ENCODE measurements around the gene OBSCN.

The OBSCN gene

GRCh38 chr1:228391411-228392020, 183.7 kb downstream of the OBSCN start:
- no peak for DNase-seq

DNA sequence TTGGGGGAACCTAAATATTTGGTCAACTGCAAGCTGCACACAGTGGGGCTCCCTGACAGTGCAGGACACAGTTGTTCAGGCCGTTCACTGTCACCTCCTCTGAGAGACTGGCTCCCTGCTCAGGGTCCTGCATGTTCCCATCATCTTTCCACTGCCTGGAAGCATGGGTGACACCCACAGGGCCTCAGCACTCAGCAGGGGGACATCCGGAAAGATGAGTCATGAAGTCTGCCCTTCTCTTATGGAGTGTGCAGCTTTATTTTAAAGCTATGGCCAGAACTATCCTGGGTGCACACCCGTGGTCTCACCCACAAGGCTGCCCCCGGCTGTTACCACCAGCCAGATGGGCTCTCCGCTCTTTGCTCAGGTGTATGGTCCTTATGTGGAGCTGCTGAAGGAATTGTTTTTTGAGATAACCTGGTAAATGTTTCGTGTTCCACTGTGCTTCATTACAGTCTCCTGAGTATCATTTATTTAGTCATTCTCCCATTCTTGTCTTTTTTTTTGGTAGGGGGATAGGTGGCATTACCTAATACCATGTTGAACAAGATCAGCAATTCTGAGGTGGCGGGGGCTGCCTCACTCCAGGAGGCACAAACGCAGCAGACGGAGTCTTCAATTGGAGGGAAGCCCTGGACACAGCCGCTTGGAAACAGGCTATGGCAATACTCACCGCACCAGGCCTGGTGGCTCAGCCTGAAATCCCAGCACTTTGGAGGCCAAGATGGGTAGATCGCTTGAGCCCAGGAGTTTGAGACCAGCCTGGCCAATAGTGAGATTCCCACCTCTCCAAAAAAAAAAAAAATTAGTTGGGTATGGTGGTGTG, 184.5 kb downstream of the OBSCN start:
- DNase-seq: no peak

DNA sequence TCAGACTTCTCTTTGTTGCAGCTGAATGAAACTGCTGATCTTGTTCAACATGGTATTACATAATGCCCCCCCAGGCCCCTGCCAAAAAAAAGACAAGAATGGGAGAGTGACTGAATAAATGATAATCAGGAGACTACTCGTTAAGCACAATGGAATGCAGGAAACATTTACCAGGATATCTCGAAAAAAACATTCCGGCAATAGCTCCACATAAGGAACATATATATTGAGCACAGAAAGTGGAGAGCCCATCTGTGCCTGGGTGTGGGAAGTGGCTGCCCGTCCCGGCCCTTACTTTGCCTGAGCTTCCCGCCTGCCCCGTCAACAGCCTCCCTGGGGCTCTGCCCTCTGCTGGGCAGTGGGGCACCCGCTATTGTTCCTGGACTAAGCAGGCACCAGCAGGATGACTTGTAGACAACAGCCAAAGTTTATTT, 185.4 kb downstream of the OBSCN start:
- no peak for DNase-seq

DNA sequence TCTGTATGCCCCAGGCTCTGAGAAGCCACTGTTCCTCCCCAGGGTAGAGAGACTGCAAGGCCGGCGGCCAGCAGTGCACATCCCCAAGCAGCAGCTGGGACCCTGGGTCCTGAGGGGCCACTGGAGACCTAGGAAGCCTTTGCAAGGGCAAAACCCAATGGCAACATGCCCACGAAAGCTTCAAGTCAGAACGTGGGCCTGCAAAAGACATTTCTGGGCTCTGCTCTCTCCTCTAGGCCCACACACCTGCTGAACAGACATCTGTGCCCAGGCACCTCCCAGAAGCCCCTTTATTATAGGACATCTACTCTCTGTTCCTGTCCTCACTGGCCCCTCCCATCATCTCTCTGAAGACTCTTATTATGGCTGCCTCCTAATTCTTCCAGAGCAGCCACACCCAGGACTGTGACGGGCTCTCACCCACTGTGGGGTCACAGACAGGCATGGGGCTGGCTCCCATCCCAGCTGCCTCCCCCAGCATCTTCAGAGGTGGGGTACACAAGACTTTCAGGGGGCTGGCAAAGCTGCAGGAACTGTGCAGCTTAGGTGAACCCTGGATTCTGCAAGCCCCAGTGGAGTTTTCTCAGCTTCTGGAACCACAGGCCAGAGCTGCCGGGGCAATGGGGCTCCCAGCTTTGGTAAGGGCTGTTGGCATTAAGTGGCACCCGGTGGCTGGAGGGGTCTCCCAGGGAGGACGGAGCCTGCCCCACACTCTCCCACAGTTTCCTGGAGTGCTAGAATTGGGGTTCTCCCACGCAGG, 186.1 kb downstream of the OBSCN start:
- no peak for DNase-seq

- DNase-seq: no peak
These were observed 186.9 kb downstream of the OBSCN start for GRCh38 chr1:228394571-228395394.

DNA sequence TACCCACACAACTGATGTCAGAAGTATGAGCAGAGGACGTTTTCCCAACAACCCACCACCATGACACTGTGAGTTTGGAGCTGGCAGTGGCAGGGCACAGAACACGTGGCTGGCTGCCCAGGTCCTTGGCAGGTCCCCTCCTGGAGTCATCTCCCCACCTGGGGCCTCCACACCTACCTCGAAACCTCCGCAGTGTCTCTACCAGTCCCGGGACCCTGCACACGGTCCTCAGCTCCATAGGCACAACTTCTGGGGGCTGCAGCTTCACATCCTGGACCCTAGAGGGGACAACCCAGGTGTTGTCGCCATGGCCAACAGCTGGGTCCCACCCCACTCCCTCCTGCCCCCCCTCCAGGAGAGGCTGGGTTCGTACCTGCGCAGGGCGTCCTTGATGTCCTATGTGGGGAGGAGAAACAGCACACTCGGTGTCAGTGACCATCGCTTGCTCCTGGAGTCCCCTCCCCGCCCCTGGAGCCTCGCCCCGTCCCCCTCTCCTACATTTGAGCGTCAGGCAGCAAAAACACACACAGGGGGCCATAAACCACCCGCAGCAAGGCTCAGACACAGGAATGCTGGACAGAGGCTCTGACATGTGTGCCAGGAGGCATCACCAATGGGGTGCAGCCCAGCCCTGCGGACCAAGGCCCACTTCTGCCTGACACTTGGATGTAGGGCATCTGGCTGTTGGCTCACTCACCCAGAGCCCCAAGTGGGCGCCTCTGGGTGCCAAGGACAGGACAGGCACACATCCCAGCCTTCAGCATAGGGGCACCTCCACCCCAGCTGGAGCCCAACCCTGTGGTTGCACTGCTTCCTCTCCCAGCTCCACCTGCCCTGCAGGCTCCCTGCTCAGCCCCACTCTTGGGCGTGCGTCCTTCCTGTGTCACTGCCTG, 189.2 kb downstream of the OBSCN start:
- DNase-seq: no peak

- no peak for DNase-seq
These were observed 190.1 kb downstream of the OBSCN start for GRCh38 chr1:228397966-228398365.

GRCh38 chr1:228398741-228399461, 191.1 kb downstream of the OBSCN start:
- no peak for DNase-seq

DNA sequence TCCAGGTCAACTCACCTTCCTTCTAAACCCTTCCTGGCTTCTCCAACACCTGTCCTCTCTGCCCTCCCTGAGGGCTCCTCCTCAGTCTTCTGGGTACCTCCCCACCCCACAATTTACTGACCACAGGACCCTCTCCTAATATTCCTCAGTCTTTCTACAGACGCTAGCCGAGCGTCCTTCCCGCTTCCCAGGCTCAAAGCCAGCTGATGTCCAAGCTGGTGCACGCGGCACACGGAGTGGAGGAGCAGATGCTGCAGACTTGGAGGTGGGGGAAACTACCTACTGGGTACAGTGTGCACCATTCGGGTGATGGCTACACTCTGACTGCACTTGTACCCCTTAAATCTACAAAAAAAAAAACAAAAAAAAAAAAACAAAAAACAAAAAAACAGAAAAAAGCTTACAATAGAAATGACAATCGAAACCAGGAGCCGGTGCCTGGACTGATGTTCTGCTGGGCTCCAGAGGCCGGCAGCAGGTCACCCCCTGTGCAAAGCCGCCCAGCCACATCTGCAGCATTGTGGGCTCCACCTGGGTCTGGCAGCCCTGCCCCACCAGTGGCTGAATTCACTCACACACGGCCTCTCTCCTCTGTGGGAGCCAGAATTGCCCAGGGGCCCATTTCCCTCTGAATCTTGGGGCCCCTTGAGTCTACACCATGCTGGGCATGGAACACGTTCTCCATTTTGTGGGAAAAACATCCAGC, 191.8 kb downstream of the OBSCN start:
- no peak for DNase-seq

GRCh38 chr1:228400237-228400651, 192.4 kb downstream of the OBSCN start:
- no peak for DNase-seq

DNA sequence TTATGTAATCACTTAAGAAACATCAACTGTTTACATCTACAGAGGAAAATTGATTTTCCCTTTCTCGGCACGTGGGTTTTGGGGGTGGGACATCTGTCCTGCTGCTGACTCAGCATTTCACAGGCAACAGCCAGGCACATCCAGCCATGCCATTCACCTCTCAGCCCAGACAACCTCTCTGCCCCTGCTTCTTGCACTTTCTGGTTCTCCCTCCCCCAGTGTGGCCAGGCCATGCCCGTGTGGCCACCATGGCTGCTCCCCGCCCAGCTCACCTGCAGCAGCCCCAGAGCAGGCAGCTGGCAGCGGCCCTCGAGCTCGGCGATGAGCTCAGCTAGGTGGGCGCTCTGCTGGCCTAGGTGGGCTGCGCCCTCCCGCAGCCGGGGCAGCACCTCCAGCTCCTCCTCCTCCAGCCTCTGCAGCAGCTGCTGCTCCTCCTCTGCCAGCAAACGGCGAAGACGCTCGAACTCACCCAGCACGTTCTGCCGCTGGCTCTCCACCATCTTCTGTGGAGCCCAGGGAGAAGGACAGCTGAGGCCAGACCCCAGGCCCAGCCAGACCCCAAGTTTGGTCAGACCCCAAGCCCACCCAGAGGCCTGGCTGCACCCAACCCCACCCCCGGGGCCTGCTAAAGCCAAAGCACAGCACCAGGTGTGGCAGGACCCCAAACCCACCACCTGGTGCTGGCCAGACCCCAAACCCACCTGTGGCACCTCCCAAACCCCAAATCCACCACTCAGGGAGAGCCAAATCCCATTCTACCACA, 193.0 kb downstream of the OBSCN start:
- DNase-seq: no peak

GRCh38 chr1:228401782-228402640, 194.2 kb downstream of the OBSCN start:
- DNase-seq: no peak

- no peak for DNase-seq
These were observed 194.8 kb downstream of the OBSCN start for GRCh38 chr1:228402641-228403025.

DNA sequence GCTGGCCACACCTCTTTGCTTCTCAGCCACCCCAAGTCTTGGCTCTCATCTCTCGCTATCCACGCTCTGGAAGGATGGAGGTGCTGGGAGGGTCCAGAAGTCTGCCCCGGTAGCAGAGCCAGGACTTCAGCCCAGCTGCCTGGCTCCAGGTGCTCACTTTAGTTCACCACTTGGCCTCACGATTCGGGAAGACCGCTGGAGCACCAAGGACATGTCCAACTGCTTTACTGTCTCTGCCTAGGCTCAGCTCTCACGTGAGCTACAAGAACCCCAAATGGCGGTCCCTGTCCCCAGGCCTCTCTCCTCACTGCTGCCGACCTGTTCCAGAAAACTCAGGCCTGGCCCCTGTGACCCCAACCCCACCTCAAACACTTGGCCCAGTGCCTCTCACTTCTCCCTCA, 195.4 kb downstream of the OBSCN start:
- DNase-seq: no peak

DNA sequence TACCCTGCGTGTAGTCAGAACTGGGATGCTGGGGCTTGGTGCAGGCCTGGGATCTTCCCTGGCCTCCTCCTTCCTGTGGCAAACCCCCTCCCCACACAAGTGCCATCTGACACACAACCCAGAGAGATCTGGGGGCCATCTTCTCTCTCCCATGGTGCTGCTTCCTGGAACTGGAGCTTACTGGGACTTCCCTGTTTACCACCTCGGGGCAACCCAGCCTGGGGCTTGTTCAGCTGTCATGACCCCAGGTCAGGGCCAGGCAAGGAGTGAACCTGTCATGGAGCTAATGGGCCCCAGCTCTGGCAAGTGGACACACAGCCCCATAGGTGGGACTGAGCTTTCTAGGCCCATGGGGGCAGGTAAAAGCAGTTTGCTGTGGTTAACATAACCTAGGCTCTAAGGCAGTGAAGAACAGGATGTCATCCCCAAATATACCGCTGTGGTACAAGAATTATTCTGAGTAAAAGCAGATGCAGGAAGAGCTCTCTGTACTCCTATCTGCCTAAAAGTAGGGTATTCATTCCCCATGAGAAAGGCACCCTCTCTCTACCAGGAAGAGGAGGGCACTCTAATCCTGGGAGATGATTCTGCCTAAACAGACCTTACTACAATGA, 196.4 kb downstream of the OBSCN start:
- no peak for DNase-seq

GRCh38 chr1:228405200-228405978, 197.5 kb downstream of the OBSCN start:
- no peak for DNase-seq

DNA sequence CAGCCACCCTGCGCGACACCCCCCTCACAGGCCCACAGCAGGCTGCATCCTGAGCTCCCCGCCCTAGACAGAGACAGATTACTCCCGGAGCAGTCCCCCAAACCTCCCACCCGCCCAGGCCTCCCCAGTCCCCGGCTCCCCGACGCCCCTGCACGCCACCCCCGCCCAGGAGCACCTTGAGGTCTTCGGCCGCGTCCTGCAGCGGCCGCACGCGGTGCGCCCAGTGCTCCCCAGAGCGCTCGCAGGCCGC, 198.1 kb downstream of the OBSCN start:
- DNase-seq: no peak
